ENCODE results near the gene MPZL2. TPM values are rescaled to one million over a fixed set of nuclear protein-coding genes. Genes with fewer than 3 reads are reported as not detected.

MPZL2 gene
- polyA plus RNA-seq, 3 donors: 8.0 to 18.6 (median 14.2) TPM

DNA sequence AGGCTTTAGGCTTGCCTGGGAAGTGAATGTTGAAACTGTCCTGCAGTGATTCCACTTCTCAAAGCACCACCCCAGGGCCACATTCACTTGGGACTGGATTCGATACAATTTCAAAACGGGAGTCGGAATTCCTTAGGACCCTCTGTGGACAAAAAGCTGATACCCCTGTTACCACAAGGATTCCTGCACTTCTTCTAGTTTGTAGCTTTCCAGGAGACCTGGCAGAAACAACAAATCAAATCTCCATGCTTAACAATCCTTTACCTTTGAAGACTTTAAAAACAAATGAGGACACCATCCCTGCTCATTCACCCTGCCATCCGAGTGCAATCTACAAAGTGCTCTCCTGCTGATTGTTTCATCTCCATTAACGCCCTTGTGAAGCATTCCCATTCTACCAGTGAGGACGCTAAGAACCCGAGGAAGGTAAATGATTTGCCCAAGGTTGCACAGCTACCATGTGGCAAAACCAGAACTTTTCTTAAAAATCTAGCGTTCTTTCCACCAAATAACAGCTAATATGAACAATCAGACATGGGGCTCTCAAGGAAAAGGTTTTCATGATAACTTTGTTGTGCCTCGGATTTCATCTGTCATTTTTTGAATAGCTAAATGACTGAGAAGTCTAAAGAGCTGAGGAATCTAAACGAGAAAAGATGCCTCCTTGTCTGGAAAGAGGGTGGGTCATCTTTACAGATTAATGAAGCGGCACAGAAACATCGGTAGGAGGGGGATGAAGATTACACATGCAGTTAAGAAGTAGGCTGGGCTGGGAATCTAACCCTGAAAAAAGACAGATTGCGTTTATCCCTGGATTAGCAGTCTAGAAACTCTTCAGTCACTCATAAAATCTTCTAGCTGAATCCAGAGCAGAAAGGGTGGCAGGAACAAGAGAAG, 720 bp upstream of the MPZL2 start:
- Histone ChIP-seq H3K4me1 (ENCODE audit: control insufficient read depth in 1 of 2, insufficient read depth in 2 of 2, low read length in 2 of 2) (peaks cover 33 to 44% of the 10 kb centered on the region in 2 donors), H3K36me3 (replicated peaks in 1 of 2; ENCODE audit: control insufficient read depth in 1 of 2, insufficient read depth in 2 of 2, low read length in 2 of 2) (peaks cover 0 to 18% of the 10 kb centered on the region in 2 donors), H3K79me2 (ENCODE audit: insufficient read depth, low read length) (no peaks in the 10 kb centered on the region), H3K4me2 (replicated peaks; ENCODE audit: extremely low read depth, low read length, poor library complexity, severe bottlenecking) (peak overlapping the region; percentile 86), H3K9me3 (replicated peaks in 1 of 2; ENCODE audit: control insufficient read depth in 1 of 2, insufficient read depth in 1 of 2, low read length in 2 of 2) (no peaks in the 10 kb centered on the region), H3K27ac (ENCODE audit: low read depth in 1 of 2, low read length in 2 of 2) (peak overlapping the region in 1 of 2 donors; percentile 45), H3K9ac (ENCODE audit: insufficient read depth, low read length, poor library complexity, severe bottlenecking) (peak overlapping the region; percentile 70), H3K27me3 (ENCODE audit: control insufficient read depth in 2 of 2, insufficient read depth in 2 of 2, low read length in 2 of 2) (no peaks in the 10 kb centered on the region), H2AFZ (ENCODE audit: insufficient read depth, low read depth, low read length, poor library complexity, severe bottlenecking) (peak overlapping the region; percentile 86), H4K20me1 (ENCODE audit: insufficient read depth, low read length) (no peaks in the 10 kb centered on the region), H3K4me3 (replicated peaks in 1 of 3; ENCODE audit: low read depth in 2 of 3, low read length in 3 of 3) (peak overlapping the region in 2 of 3 experiments; percentile 48 to 79)
- intact Hi-C loops (cut with micrococcal nuclease): loop anchor here in 1 of 2 donors (5.0 kb wide), 2 partner anchors 37 to 53 kb away; partner anchors contain the start of gene CD3E
- Mint-ChIP-seq H3K27me3 (ENCODE audit: low read depth in 3 of 3) (peaks cover 7 to 15% (median 9%) of the 10 kb centered on the region in 3 donors), H3K9me3 (peaks cover 0 to 4% (median 0%) of the 10 kb centered on the region in 7 donors), H3K36me3 (peaks cover 18 to 24% of the 10 kb centered on the region in 2 donors), H3K4me3 (peak overlapping the region; percentile 92 to 100), H3K27ac (peak overlapping the region in 2 of 7 donors; percentile 73 to 78), H3K4me1 (peaks cover 50% of the 10 kb centered on the region)
- DNase-seq: no peak
- WGBS (ENCODE audit: insufficient coverage): 91% methylated on average over 9 of the region's 13 CpGs
- TF ChIP-seq, protein P1, sequence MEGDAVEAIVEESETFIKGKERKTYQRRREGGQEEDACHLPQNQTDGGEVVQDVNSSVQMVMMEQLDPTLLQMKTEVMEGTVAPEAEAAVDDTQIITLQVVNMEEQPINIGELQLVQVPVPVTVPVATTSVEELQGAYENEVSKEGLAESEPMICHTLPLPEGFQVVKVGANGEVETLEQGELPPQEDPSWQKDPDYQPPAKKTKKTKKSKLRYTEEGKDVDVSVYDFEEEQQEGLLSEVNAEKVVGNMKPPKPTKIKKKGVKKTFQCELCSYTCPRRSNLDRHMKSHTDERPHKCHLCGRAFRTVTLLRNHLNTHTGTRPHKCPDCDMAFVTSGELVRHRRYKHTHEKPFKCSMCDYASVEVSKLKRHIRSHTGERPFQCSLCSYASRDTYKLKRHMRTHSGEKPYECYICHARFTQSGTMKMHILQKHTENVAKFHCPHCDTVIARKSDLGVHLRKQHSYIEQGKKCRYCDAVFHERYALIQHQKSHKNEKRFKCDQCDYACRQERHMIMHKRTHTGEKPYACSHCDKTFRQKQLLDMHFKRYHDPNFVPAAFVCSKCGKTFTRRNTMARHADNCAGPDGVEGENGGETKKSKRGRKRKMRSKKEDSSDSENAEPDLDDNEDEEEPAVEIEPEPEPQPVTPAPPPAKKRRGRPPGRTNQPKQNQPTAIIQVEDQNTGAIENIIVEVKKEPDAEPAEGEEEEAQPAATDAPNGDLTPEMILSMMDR (IDR thresholded peaks at IDR 0.05): no peak

DNA sequence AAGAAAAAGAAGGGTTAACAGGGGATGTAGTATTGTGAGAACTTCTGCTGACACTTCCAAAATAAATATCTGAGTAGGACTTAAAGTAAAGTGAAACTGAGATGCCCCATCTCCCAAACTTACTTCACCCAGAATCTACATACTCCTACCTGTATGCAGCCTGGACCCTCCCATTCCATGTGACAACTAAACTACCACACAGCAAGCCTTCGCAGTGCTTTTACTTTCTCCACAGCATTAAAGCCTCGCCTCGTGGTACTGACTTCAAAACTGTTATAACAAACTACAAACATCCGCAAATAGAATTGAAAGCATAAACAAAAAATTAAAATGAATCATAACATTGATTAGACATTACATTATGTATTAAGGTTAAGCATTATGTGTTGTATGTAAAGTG, 985 bp downstream of the MPZL2 start:
- Histone ChIP-seq H3K27me3 (ENCODE audit: control insufficient read depth in 2 of 2, insufficient read depth in 2 of 2, low read length in 2 of 2) (no peaks in the 10 kb centered on the region), H3K4me3 (replicated peaks in 1 of 3; ENCODE audit: low read depth in 2 of 3, low read length in 3 of 3) (peak overlapping the region; percentile 39 to 79 (median 48)), H3K27ac (ENCODE audit: low read depth in 1 of 2, low read length in 2 of 2) (no peak overlapping the region), H2AFZ (ENCODE audit: insufficient read depth, low read depth, low read length, poor library complexity, severe bottlenecking) (no peak overlapping the region), H3K79me2 (ENCODE audit: insufficient read depth, low read length) (no peaks in the 10 kb centered on the region), H3K9me3 (replicated peaks in 1 of 2; ENCODE audit: control insufficient read depth in 1 of 2, insufficient read depth in 1 of 2, low read length in 2 of 2) (peaks cover 0 to 4% of the 10 kb centered on the region in 2 donors), H3K9ac (ENCODE audit: insufficient read depth, low read length, poor library complexity, severe bottlenecking) (no peak overlapping the region), H4K20me1 (ENCODE audit: insufficient read depth, low read length) (no peaks in the 10 kb centered on the region), H3K36me3 (replicated peaks in 1 of 2; ENCODE audit: control insufficient read depth in 1 of 2, insufficient read depth in 2 of 2, low read length in 2 of 2) (peaks cover 2 to 35% of the 10 kb centered on the region in 2 donors), H3K4me2 (replicated peaks; ENCODE audit: extremely low read depth, low read length, poor library complexity, severe bottlenecking) (peak overlapping the region; percentile 86), H3K4me1 (ENCODE audit: control insufficient read depth in 1 of 2, insufficient read depth in 2 of 2, low read length in 2 of 2) (peaks cover 33 to 44% of the 10 kb centered on the region in 2 donors)
- 67% methylated on average over 1 of the region's 4 CpGs for WGBS (ENCODE audit: insufficient coverage)
- TF ChIP-seq, protein P1 (IDR thresholded peaks at IDR 0.05): no peak
- Mint-ChIP-seq H3K9me3 (peaks cover 0 to 10% (median 3%) of the 10 kb centered on the region in 7 donors), H3K4me3 (peak overlapping the region; percentile 92 to 100), H3K36me3 (peaks cover 30 to 38% of the 10 kb centered on the region in 2 donors), H3K27ac (peak overlapping the region in 3 of 7 donors; percentile 4 to 51 (median 46)), H3K4me1 (peaks cover 50% of the 10 kb centered on the region), H3K27me3 (ENCODE audit: low read depth in 3 of 3) (peaks cover 7 to 15% (median 8%) of the 10 kb centered on the region in 3 donors)
- DNase-seq: no peak
- intact Hi-C loops (cut with micrococcal nuclease): loop anchor here in 1 of 2 donors (5.0 kb wide), 2 partner anchors 39 to 51 kb away; partner anchors contain the start of gene CD3E
